ENCODE data around the gene RAB3IL1.
A peak's percentile ranks its signal among the peaks of the same experiment; 100 is the strongest.

Gene RAB3IL1

DNA sequence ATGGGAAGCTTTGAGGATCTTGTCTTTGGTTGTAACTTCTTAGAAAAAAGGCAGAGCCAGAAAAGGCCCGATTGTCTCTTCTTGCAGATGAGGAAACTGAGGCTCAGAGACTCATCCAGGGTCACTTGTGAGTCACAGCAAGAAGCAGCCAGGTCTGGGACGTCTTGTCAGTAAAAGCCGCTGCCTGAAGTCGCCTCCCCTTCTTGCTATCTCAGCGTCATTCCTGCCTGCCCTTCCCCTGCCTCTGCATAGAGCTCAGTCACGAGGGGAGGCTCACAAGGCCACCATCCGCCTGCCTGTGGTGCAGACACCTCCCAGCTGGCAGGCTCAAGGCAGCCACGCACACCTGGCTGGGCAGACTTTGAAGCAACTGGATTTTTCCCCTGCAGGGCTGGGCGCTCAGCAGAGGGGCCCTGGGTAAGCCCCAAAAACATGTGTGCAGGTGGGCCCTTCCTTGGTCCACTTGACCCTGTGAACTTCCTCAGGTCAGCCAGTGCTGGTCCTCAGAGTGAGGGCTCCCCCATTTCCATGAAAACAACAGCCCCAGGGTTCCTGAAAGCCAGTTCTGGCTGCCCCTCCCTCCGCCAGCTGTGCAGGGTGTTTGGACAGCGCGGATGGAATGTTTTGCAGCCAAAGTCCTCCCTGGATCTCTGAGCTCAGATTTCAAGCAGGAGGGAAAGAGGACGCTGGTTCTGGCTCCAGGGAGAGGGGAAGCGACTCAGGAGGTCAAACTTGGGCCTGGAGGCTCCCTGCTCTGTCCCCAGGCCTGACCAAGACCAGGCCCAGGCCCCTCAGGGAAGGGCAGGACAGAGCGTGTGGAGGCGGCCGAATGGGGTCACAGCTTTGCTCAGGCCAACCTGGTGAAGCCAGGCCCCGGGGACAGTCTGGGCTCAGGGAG lies 6.0 kb upstream of the RAB3IL1 start:
- Histone ChIP-seq H3K27me3 (ENCODE audit: control insufficient read depth in 3 of 3, insufficient read depth in 3 of 3, low read depth in 1 of 3, low read length in 3 of 3) (peaks cover 0 to 24% (median 2%) of the 10 kb centered on the region in 3 experiments), H2BK12ac (ENCODE audit: low read length) (peak overlapping the region; percentile 89), H2BK5ac (ENCODE audit: low read length) (no peak overlapping the region), H3K4me2 (ENCODE audit: insufficient read depth, low read length, poor library complexity, severe bottlenecking) (no peak overlapping the region), H2AK5ac (ENCODE audit: low read depth, low read length) (no peak overlapping the region), H3K4ac (ENCODE audit: low read length) (no peak overlapping the region), H3K79me1 (ENCODE audit: low read depth, low read length) (no peaks in the 10 kb centered on the region), H2BK15ac (ENCODE audit: low read length) (peak overlapping the region; percentile 59), H3K23ac (ENCODE audit: low read depth, low read length, poor library complexity) (peak overlapping the region; percentile 10), H3K9me3 (replicated peaks in 1 of 2; ENCODE audit: control insufficient read depth in 2 of 2, insufficient read depth in 1 of 2, low read depth in 1 of 2, low read length in 2 of 2) (no peaks in the 10 kb centered on the region), H3K36me3 (replicated peaks in 1 of 2; ENCODE audit: control insufficient read depth in 2 of 2, insufficient read depth in 2 of 2, low read length in 2 of 2) (no peaks in the 10 kb centered on the region), H2BK120ac (ENCODE audit: low read depth, low read length) (no peak overlapping the region), H4K91ac (ENCODE audit: low read depth, low read length, poor library complexity) (no peak overlapping the region), H3K4me1 (ENCODE audit: control insufficient read depth in 2 of 2, insufficient read depth in 1 of 2, low read depth in 1 of 2, low read length in 2 of 2) (peaks cover 12 to 16% of the 10 kb centered on the region in 2 donors), H3K27ac (replicated peaks; ENCODE audit: low read length) (no peak overlapping the region), H3K9ac (ENCODE audit: low read depth, low read length, poor library complexity) (peak overlapping the region; percentile 60), H4K8ac (ENCODE audit: low read depth, low read length) (no peak overlapping the region), H3K18ac (ENCODE audit: low read length) (peak overlapping the region; percentile 73), H3K14ac (ENCODE audit: low read length) (peak overlapping the region; percentile 12), H2AFZ (ENCODE audit: low read length) (peak overlapping the region; percentile 76), H3K4me3 (ENCODE audit: low read length in 2 of 2) (no peak overlapping the region)
- DNase-seq (ENCODE audit: low spot score), result no peak
- WGBS, 2 donors (ENCODE audit: extremely low coverage in 2 of 2, insufficient read length in 2 of 2, insufficient replicate concordance in 1 of 2), result no CpG with 5 or more reads among the region's 18 CpGs

DNA sequence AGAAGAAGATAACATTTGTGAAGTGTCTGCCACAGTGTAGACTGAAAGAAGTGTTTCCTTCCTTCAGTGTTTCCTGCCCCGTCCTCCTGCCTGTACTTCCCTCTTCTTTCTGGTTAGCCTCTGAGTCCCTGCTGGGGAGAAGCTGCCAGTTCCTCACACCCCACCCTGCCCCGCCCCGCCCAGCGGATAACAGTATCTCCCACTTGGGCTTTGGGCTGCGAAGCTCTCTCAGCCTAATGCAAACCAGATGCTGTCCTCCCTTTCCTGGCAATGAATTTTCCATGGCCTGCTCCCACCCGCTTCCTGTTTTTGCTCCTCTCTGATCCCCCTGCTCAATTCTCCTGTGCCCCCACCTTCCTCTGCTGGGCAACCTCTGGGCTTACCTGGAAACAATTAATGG lies 5.2 kb upstream of the RAB3IL1 start:
- Histone ChIP-seq H3K79me1 (ENCODE audit: low read depth, low read length) (no peaks in the 10 kb centered on the region), H2BK5ac (ENCODE audit: low read length) (no peak overlapping the region), H2AK5ac (ENCODE audit: low read depth, low read length) (no peak overlapping the region), H2AFZ (ENCODE audit: low read length) (no peak overlapping the region), H3K4me1 (ENCODE audit: control insufficient read depth in 2 of 2, insufficient read depth in 1 of 2, low read depth in 1 of 2, low read length in 2 of 2) (peaks cover 14 to 19% of the 10 kb centered on the region in 2 donors), H3K27ac (replicated peaks; ENCODE audit: low read length) (no peak overlapping the region), H4K91ac (ENCODE audit: low read depth, low read length, poor library complexity) (no peak overlapping the region), H3K27me3 (ENCODE audit: control insufficient read depth in 3 of 3, insufficient read depth in 3 of 3, low read depth in 1 of 3, low read length in 3 of 3) (peaks cover 0 to 32% (median 11%) of the 10 kb centered on the region in 3 experiments), H2BK15ac (ENCODE audit: low read length) (no peak overlapping the region), H3K9ac (ENCODE audit: low read depth, low read length, poor library complexity) (no peak overlapping the region), H4K8ac (ENCODE audit: low read depth, low read length) (no peak overlapping the region), H3K23ac (ENCODE audit: low read depth, low read length, poor library complexity) (no peak overlapping the region), H3K4me3 (ENCODE audit: low read length in 2 of 2) (no peak overlapping the region), H3K14ac (ENCODE audit: low read length) (no peak overlapping the region), H3K36me3 (replicated peaks in 1 of 2; ENCODE audit: control insufficient read depth in 2 of 2, insufficient read depth in 2 of 2, low read length in 2 of 2) (no peaks in the 10 kb centered on the region), H2BK120ac (ENCODE audit: low read depth, low read length) (no peak overlapping the region), H3K4ac (ENCODE audit: low read length) (no peak overlapping the region), H3K4me2 (ENCODE audit: insufficient read depth, low read length, poor library complexity, severe bottlenecking) (no peak overlapping the region), H3K18ac (ENCODE audit: low read length) (no peak overlapping the region), H2BK12ac (ENCODE audit: low read length) (no peak overlapping the region), H3K9me3 (replicated peaks in 1 of 2; ENCODE audit: control insufficient read depth in 2 of 2, insufficient read depth in 1 of 2, low read depth in 1 of 2, low read length in 2 of 2) (no peaks in the 10 kb centered on the region)
- no peak for DNase-seq (ENCODE audit: low spot score)
- WGBS, 2 donors (ENCODE audit: extremely low coverage in 2 of 2, insufficient read length in 2 of 2, insufficient replicate concordance in 1 of 2), result no CpG with 5 or more reads among the region's 6 CpGs

- Histone ChIP-seq H3K4me1 (ENCODE audit: control insufficient read depth in 2 of 2, insufficient read depth in 1 of 2, low read depth in 1 of 2, low read length in 2 of 2) (peaks cover 14 to 19% of the 10 kb centered on the region in 2 donors), H4K91ac (ENCODE audit: low read depth, low read length, poor library complexity) (no peak overlapping the region), H2BK5ac (ENCODE audit: low read length) (no peak overlapping the region), H2AK5ac (ENCODE audit: low read depth, low read length) (no peak overlapping the region), H3K23ac (ENCODE audit: low read depth, low read length, poor library complexity) (no peak overlapping the region), H3K9ac (ENCODE audit: low read depth, low read length, poor library complexity) (no peak overlapping the region), H3K18ac (ENCODE audit: low read length) (peak overlapping the region; percentile 2), H3K36me3 (replicated peaks in 1 of 2; ENCODE audit: control insufficient read depth in 2 of 2, insufficient read depth in 2 of 2, low read length in 2 of 2) (no peaks in the 10 kb centered on the region), H3K79me1 (ENCODE audit: low read depth, low read length) (peaks cover 1% of the 10 kb centered on the region), H3K27me3 (ENCODE audit: control insufficient read depth in 3 of 3, insufficient read depth in 3 of 3, low read depth in 1 of 3, low read length in 3 of 3) (peaks cover 4 to 34% (median 19%) of the 10 kb centered on the region in 3 experiments), H3K4ac (ENCODE audit: low read length) (no peak overlapping the region), H2BK15ac (ENCODE audit: low read length) (no peak overlapping the region), H3K4me3 (ENCODE audit: low read length in 2 of 2) (no peak overlapping the region), H2BK120ac (ENCODE audit: low read depth, low read length) (no peak overlapping the region), H3K4me2 (ENCODE audit: insufficient read depth, low read length, poor library complexity, severe bottlenecking) (no peak overlapping the region), H2BK12ac (ENCODE audit: low read length) (no peak overlapping the region), H3K14ac (ENCODE audit: low read length) (no peak overlapping the region), H4K8ac (ENCODE audit: low read depth, low read length) (no peak overlapping the region), H3K27ac (replicated peaks; ENCODE audit: low read length) (no peak overlapping the region), H2AFZ (ENCODE audit: low read length) (no peak overlapping the region), H3K9me3 (replicated peaks in 1 of 2; ENCODE audit: control insufficient read depth in 2 of 2, insufficient read depth in 1 of 2, low read depth in 1 of 2, low read length in 2 of 2) (no peaks in the 10 kb centered on the region)
- no CpG with 5 or more reads among the region's 3 CpGs for WGBS, 2 donors (ENCODE audit: extremely low coverage in 2 of 2, insufficient read length in 2 of 2, insufficient replicate concordance in 1 of 2)
- DNase-seq (ENCODE audit: low spot score), result no peak
Measured at GRCh38 chr11:61921446-61921845, 4.1 kb upstream of the RAB3IL1 start.
